Endodermal cell (in vitro differentiated cells): ENCODE data around the gene FAM217A. TPM values are rescaled to one million over a fixed set of nuclear protein-coding genes. Genes with fewer than 3 reads are reported as not detected.

Experiments used
- DNase-seq: peaks from one replicate; pipeline ENCODE4 v3.0.0-alpha.2; 2017
- H3K27ac ChIP-seq: 2 replicates; pipeline ENCODE4 v1.5.1; 2013; ENCODE audit warnings: mild to moderate bottlenecking, low read depth, low read length, moderate library complexity
- H3K27me3 ChIP-seq: 2 replicates; pipeline ENCODE4 v1.6.1; 2013; ENCODE audit warnings: mild to moderate bottlenecking, low read length, moderate library complexity; ENCODE audit not compliant: insufficient read depth, control insufficient read depth, poor library complexity, severe bottlenecking
- H3K36me3 ChIP-seq: 2 replicates; pipeline ENCODE4 v1.7.0; 2013; ENCODE audit warnings: mild to moderate bottlenecking, low read length, moderate library complexity; ENCODE audit not compliant: control insufficient read depth, insufficient read depth
- H3K4me1 ChIP-seq: one replicate; pipeline ENCODE4 v1.7.0; 2013; ENCODE audit warnings: low read length; ENCODE audit not compliant: control insufficient read depth, insufficient read depth
- H3K4me3 ChIP-seq: 2 replicates; pipeline ENCODE4 v1.5.1; 2013; ENCODE audit warnings: mild to moderate bottlenecking, low read length, moderate library complexity
- H3K9ac ChIP-seq: 2 replicates; pipeline ENCODE4 v1.6.1; 2013; ENCODE audit warnings: mild to moderate bottlenecking, low read length, moderate library complexity; ENCODE audit not compliant: poor library complexity, severe bottlenecking; ENCODE audit errors: extremely low read depth
- H3K9me3 ChIP-seq: 2 replicates; pipeline ENCODE4 v1.6.1; 2013; ENCODE audit warnings: mild to moderate bottlenecking, low read length, moderate library complexity; ENCODE audit not compliant: control insufficient read depth
- H3K27ac Mint-ChIP-seq: 2 replicates; pipeline ENCODE4 v1.8.0; 2020; ENCODE audit warnings: mixed read lengths
- H3K27me3 Mint-ChIP-seq: 2 replicates; pipeline ENCODE4 v1.8.0; 2021; ENCODE audit warnings: mild to moderate bottlenecking, mixed read lengths; ENCODE audit not compliant: insufficient read depth
- H3K36me3 Mint-ChIP-seq: 2 replicates; pipeline ENCODE4 v1.8.0; 2020; ENCODE audit warnings: low read depth, mixed read lengths
- H3K4me1 Mint-ChIP-seq: 2 replicates; pipeline ENCODE4 v1.8.0; 2020; ENCODE audit warnings: mixed read lengths
- H3K4me3 Mint-ChIP-seq: 2 replicates; pipeline ENCODE4 v1.8.0; 2020; ENCODE audit warnings: mild to moderate bottlenecking, moderate library complexity, mixed read lengths
- H3K9me3 Mint-ChIP-seq: 2 replicates; pipeline ENCODE4 v1.8.0; 2020; ENCODE audit warnings: mild to moderate bottlenecking, mixed read lengths
- CTCF ChIP-seq: fragments of 200-600 bp; sonication (generic); conservative IDR thresholded peaks from 2 replicates; pipeline ENCODE4 v1.5.0; 2021; ENCODE audit warnings: antibody characterized with exemption, mild to moderate bottlenecking
- WGBS, 2 experiments: methylation state at CpG; one replicate each; pipeline versions ENCODE4 v1.1.5 to v1.1.7; 2013; ENCODE audit warnings: missing lambda C conversion rate in 2 of 2, mixed read lengths in 1 of 2; ENCODE audit not compliant: insufficient coverage in 1 of 2, insufficient read length in 1 of 2; 5-methylcytosine and 5-hydroxymethylcytosine counted together
- total RNA-seq, 2 donors: library from RNA; stranded (reverse); fragmentation: NEBNext Ultra II Directional in 1 of 2; extraction: Animal tissue kit (Norgen Biotek cat#: 25700) in 1 of 2; gene quantifications; 2 replicates in 1 of 2; 3 replicates in 1 of 2; pipeline ENCODE4 v1.2.1, GENCODE V29; 2021

FAM217A gene
- total RNA-seq, 2 donors from 2014 or later: not detected

- Mint-ChIP-seq H3K4me1 (peaks cover 6% of the 10 kb centered on the region), H3K27ac (no peak overlapping the region), H3K27me3 (no peaks in the 10 kb centered on the region), H3K36me3 (peaks cover 13% of the 10 kb centered on the region), H3K9me3 (no peaks in the 10 kb centered on the region), H3K4me3 (no peak overlapping the region)
- Histone ChIP-seq H3K27me3 (no peaks in the 10 kb centered on the region), H3K9me3 (no peaks in the 10 kb centered on the region), H3K9ac (no peak overlapping the region), H3K36me3 (peaks cover 14% of the 10 kb centered on the region), H3K4me3 (no peak overlapping the region), H3K27ac (no peak overlapping the region), H3K4me1 (no peaks in the 10 kb centered on the region)
- DNase-seq: no peak
- 87 to 90% methylated on average over 6 of the region's 6 CpGs for WGBS, 2 experiments
- no peak for TF ChIP-seq CTCF
Observed at GRCh38 chr6:4069199-4069598, 9.7 kb downstream of the FAM217A start.

GRCh38 chr6:4067673-4068072 is 11.3 kb downstream of the FAM217A start:
- Mint-ChIP-seq H3K27me3 (no peaks in the 10 kb centered on the region), H3K9me3 (no peaks in the 10 kb centered on the region), H3K36me3 (peaks cover 26% of the 10 kb centered on the region), H3K4me1 (peaks cover 6% of the 10 kb centered on the region), H3K27ac (no peak overlapping the region), H3K4me3 (no peak overlapping the region)
- WGBS, 2 experiments: 60 to 86% methylated on average over 1 of the region's 1 CpG
- Histone ChIP-seq H3K4me1 (no peaks in the 10 kb centered on the region), H3K27ac (no peak overlapping the region), H3K27me3 (no peaks in the 10 kb centered on the region), H3K9ac (no peak overlapping the region), H3K36me3 (peaks cover 30% of the 10 kb centered on the region), H3K4me3 (no peak overlapping the region), H3K9me3 (no peaks in the 10 kb centered on the region)
- TF ChIP-seq CTCF: no peak
- no peak for DNase-seq

- H3K27me3 ChIP-seq: no peaks in the 10 kb centered on the region
- no peak for DNase-seq
- no peaks in the 10 kb centered on the region for H3K4me1 ChIP-seq
- no peak overlapping the region for H3K4me3 ChIP-seq
- H3K4me1 Mint-ChIP-seq: peaks cover 6% of the 10 kb centered on the region
- H3K27ac Mint-ChIP-seq: no peak overlapping the region
- H3K9me3 ChIP-seq: no peaks in the 10 kb centered on the region
- peaks cover 44% of the 10 kb centered on the region for H3K36me3 ChIP-seq
- peaks cover 37% of the 10 kb centered on the region for H3K36me3 Mint-ChIP-seq
- TF ChIP-seq CTCF: no peak
- H3K4me3 Mint-ChIP-seq: no peak overlapping the region
- 95 to 97% methylated on average over 4 to 6 of the region's 7 CpGs for WGBS, 2 experiments
- H3K9ac ChIP-seq: no peak overlapping the region
- H3K9me3 Mint-ChIP-seq: no peaks in the 10 kb centered on the region
- H3K27ac ChIP-seq: no peak overlapping the region
- no peaks in the 10 kb centered on the region for H3K27me3 Mint-ChIP-seq
Observed at GRCh38 chr6:4066029-4066755, 12.7 kb downstream of the FAM217A start.
